ENCODE measurements around the gene PUS7. TPM values are rescaled to one million over a fixed set of nuclear protein-coding genes. Genes with fewer than 3 reads are reported as not detected.
A peak's percentile ranks its signal among the peaks of the same experiment; 100 is the strongest.

The PUS7 gene
- total RNA-seq (ENCODE audit: low replicate concordance) = 28.7 and 39.8 TPM in 2 replicates

- TF ChIP-seq EZH2 (IDR thresholded peaks at IDR 0.05) (no peak), CTCF (IDR thresholded peaks at IDR 0.05) (no peak), EZH2phosphoT487 (IDR thresholded peaks at IDR 0.05) (no peak)
- Histone ChIP-seq H3K4me1 (peaks cover 7% of the 10 kb centered on the region), H3K36me3 (no peaks in the 10 kb centered on the region), H3K79me2 (ENCODE audit: low read depth) (peaks cover 49% of the 10 kb centered on the region), H3K4me2 (peak within 1 kb of the TSS; percentile 90), H2AFZ (replicated peaks) (peak within 1 kb of the TSS; percentile 100), H3K4me3 (peak within 1 kb of the TSS; percentile 87), H3K9me3 (ENCODE audit: low read depth) (no peaks in the 10 kb centered on the region), H3K27me3 (no peaks in the 10 kb centered on the region), H3F3A (ENCODE audit: low read depth) (peaks cover 14% of the 10 kb centered on the region), H3K27ac (peak within 1 kb of the TSS; percentile 82), H4K20me1 (ENCODE audit: low read depth) (peaks cover 10% of the 10 kb centered on the region), H3K9ac (peak within 1 kb of the TSS; percentile 43)
- peaks cover 7% of the 10 kb centered on the region for H3K36me3 Mint-ChIP-seq
- peak within 1 kb of the TSS; percentile 81 for H3K27ac Mint-ChIP-seq
- peaks cover 3% of the 10 kb centered on the region for H3K9me3 Mint-ChIP-seq
- peak within 1 kb of the TSS; percentile 97 for H3K4me3 Mint-ChIP-seq
- peak; percentile 95 for DNase-seq (ENCODE audit: low spot score)
- H3K27me3 Mint-ChIP-seq (ENCODE audit: insufficient read depth, low read depth) = peaks cover 13% of the 10 kb centered on the region
- peaks cover 13% of the 10 kb centered on the region for H3K4me1 Mint-ChIP-seq
These were observed at the start of gene PUS7 for GRCh38 chr7:105521717-105522463. Gene PUS7, minus strand, starts transcription at chr7:105522271. Its CDS starts 13,759 bp downstream, at chr7:105508512.

- H3K27ac Mint-ChIP-seq = no peak overlapping the region
These were observed 45.8 kb upstream of the PUS7 start for GRCh38 chr7:105567821-105568220.

GRCh38 chr7:105567024-105567423 is 45.0 kb upstream of the PUS7 start:
- Mint-ChIP-seq H3K9me3 (no peaks in the 10 kb centered on the region), H3K4me3 (no peak overlapping the region), H3K27ac (no peak overlapping the region), H3K36me3 (peaks cover 12% of the 10 kb centered on the region), H3K27me3 (ENCODE audit: insufficient read depth, low read depth) (no peaks in the 10 kb centered on the region), H3K4me1 (no peaks in the 10 kb centered on the region)
- Histone ChIP-seq H3K4me3 (no peak overlapping the region), H3K79me2 (ENCODE audit: low read depth) (no peaks in the 10 kb centered on the region), H3K4me2 (no peak overlapping the region), H3K9me3 (ENCODE audit: low read depth) (no peaks in the 10 kb centered on the region), H3F3A (ENCODE audit: low read depth) (no peaks in the 10 kb centered on the region), H2AFZ (replicated peaks) (no peak overlapping the region), H3K9ac (no peak overlapping the region), H3K27me3 (no peaks in the 10 kb centered on the region), H3K27ac (no peak overlapping the region), H3K4me1 (no peaks in the 10 kb centered on the region), H4K20me1 (ENCODE audit: low read depth) (no peaks in the 10 kb centered on the region), H3K36me3 (peaks cover 9% of the 10 kb centered on the region)
- TF ChIP-seq CTCF (IDR thresholded peaks at IDR 0.05) = no peak
- TF ChIP-seq EZH2phosphoT487 (IDR thresholded peaks at IDR 0.05) = no peak
- TF ChIP-seq EZH2 (IDR thresholded peaks at IDR 0.05) = no peak
- no peak for DNase-seq (ENCODE audit: low spot score)

More at GRCh38 chr7:105567821-105568220, 45.8 kb upstream of the PUS7 start:
- Histone ChIP-seq H3F3A (ENCODE audit: low read depth) (no peaks in the 10 kb centered on the region), H3K27ac (no peak overlapping the region), H3K9ac (no peak overlapping the region), H2AFZ (replicated peaks) (no peak overlapping the region), H3K4me2 (no peak overlapping the region), H4K20me1 (ENCODE audit: low read depth) (no peaks in the 10 kb centered on the region), H3K79me2 (ENCODE audit: low read depth) (no peaks in the 10 kb centered on the region), H3K9me3 (ENCODE audit: low read depth) (no peaks in the 10 kb centered on the region), H3K4me1 (no peaks in the 10 kb centered on the region), H3K36me3 (peaks cover 9% of the 10 kb centered on the region), H3K27me3 (no peaks in the 10 kb centered on the region), H3K4me3 (no peak overlapping the region)
- TF ChIP-seq CTCF (IDR thresholded peaks at IDR 0.05) = no peak
- H3K9me3 Mint-ChIP-seq = no peaks in the 10 kb centered on the region
- DNase-seq (ENCODE audit: low spot score) = no peak
- H3K4me1 Mint-ChIP-seq = no peaks in the 10 kb centered on the region
- peaks cover 12% of the 10 kb centered on the region for H3K36me3 Mint-ChIP-seq
- H3K4me3 Mint-ChIP-seq = no peak overlapping the region
- H3K27me3 Mint-ChIP-seq (ENCODE audit: insufficient read depth, low read depth) = no peaks in the 10 kb centered on the region
